GM23248 (cell line): Measurements from ENCODE around the gene SBF2. TPM values are rescaled to one million over a fixed set of nuclear protein-coding genes. Genes with fewer than 3 reads are reported as not detected.
A peak's percentile ranks its signal among the peaks of the same experiment; 100 is the strongest.

Source experiments
- DNase-seq: peaks from one replicate; pipeline ENCODE4 v3.0.0-alpha.2; 2015
- H2AFZ ChIP-seq: fragments of 200-600 bp; sonication (generic); 2 replicates; pipeline ENCODE4 v1.6.1; 2016; ENCODE audit warnings: antibody characterized with exemption
- H3F3A ChIP-seq: fragments of 200-600 bp; sonication (generic); 2 replicates; pipeline ENCODE4 v1.6.1; 2016; ENCODE audit warnings: mild to moderate bottlenecking, antibody characterized with exemption, mixed run types; ENCODE audit not compliant: insufficient read depth
- H3K27ac ChIP-seq: fragments of 200-600 bp; sonication (generic); 2 replicates; pipeline ENCODE4 v1.5.1; 2016; ENCODE audit warnings: mild to moderate bottlenecking
- H3K27me3 ChIP-seq: fragments of 200-600 bp; sonication (generic); replicated peaks from 2 replicates; pipeline ENCODE4 v1.6.1; 2016; ENCODE audit warnings: mild to moderate bottlenecking; ENCODE audit not compliant: insufficient read depth
- H3K36me3 ChIP-seq: fragments of 200-600 bp; sonication (generic); 2 replicates; pipeline ENCODE4 v1.6.1; 2016; ENCODE audit warnings: low read depth, mild to moderate bottlenecking
- H3K4me1 ChIP-seq: fragments of 200-600 bp; sonication (generic); 2 replicates; pipeline ENCODE4 v1.6.1; 2016; ENCODE audit warnings: mild to moderate bottlenecking; ENCODE audit not compliant: insufficient read depth
- H3K4me2 ChIP-seq: fragments of 200-600 bp; sonication (generic); one replicate; pipeline ENCODE4 v1.6.1; 2016; ENCODE audit warnings: mild to moderate bottlenecking; ENCODE audit not compliant: unreplicated experiment
- H3K4me3 ChIP-seq: fragments of 200-600 bp; sonication (generic); 2 replicates; pipeline ENCODE4 v1.5.1; 2016; ENCODE audit warnings: mild to moderate bottlenecking
- H3K79me2 ChIP-seq: fragments of 200-600 bp; sonication (generic); 2 replicates; pipeline ENCODE4 v1.6.1; 2016; ENCODE audit warnings: mild to moderate bottlenecking; ENCODE audit not compliant: insufficient read depth
- H3K9ac ChIP-seq: fragments of 200-600 bp; sonication (generic); 2 replicates; pipeline ENCODE4 v1.6.1; 2016; ENCODE audit warnings: mild to moderate bottlenecking
- H3K9me2 ChIP-seq: fragments of 200-600 bp; sonication (generic); 2 replicates; pipeline ENCODE4 v1.6.1; 2016; ENCODE audit warnings: mixed run types, mild to moderate bottlenecking, moderate library complexity; ENCODE audit not compliant: insufficient read depth
- H3K9me3 ChIP-seq: fragments of 200-600 bp; sonication (generic); one replicate; pipeline ENCODE4 v1.6.1; 2017; ENCODE audit warnings: low read depth
- H4K20me1 ChIP-seq: fragments of 200-600 bp; sonication (generic); 2 replicates; pipeline ENCODE4 v1.6.0; 2016; ENCODE audit not compliant: insufficient read depth
- EZH2 ChIP-seq: fragments of 200-600 bp; sonication (generic); IDR thresholded peaks from 2 replicates; pipeline ENCODE4 v1.6.1; 2018; ENCODE audit warnings: antibody characterized with exemption, mild to moderate bottlenecking; ENCODE audit not compliant: insufficient read depth, poor library complexity, severe bottlenecking
- EZH2phosphoT487 ChIP-seq: fragments of 200-600 bp; sonication (generic); IDR thresholded peaks from 2 replicates; pipeline ENCODE4 v1.6.1; 2018; ENCODE audit warnings: antibody characterized with exemption, moderate library complexity, mild to moderate bottlenecking, low read depth; ENCODE audit not compliant: insufficient read depth
- WGBS, 2 experiments: methylation state at CpG; one replicate each; pipeline ENCODE4 v1.1.6; 2015 to 2017; ENCODE audit warnings: low lambda C conversion rate in 2 of 2, low coverage in 1 of 2; ENCODE audit errors: missing lambda C conversion rate in 2 of 2; 5-methylcytosine and 5-hydroxymethylcytosine counted together
- in situ Hi-C: fragments of 300-500 bp; cut with MboI; formaldehyde crosslinking; loops from 2 replicates; pipeline ENCODE4 v1.15.0; 2020
- polyA plus RNA-seq: library from polyadenylated mRNA; unstranded; fragments of >200 nt; fragmentation: Nextera tagmentation; extraction: Ambion mirVana; gene quantifications from 2 replicates; pipeline ENCODE4 v1.2.1, GENCODE V29; 2016
- total RNA-seq: library from RNA; depleted of rRNA; stranded (reverse); fragments of >200 nt; shearing (Covaris generic); gene quantifications from 2 replicates; pipeline ENCODE4 v1.2.3, GENCODE V29; 2014

Gene SBF2
- total and polyA plus RNA-seq, 2 experiments from 2014 or later = 21.9 to 32.7 TPM

GRCh38 chr11:9982796-9983579, 311.0 kb downstream of the SBF2 start:
- Histone ChIP-seq H3K27me3 (no peaks in the 10 kb centered on the region), H3K9me2 (no peaks in the 10 kb centered on the region), H2AFZ (no peak overlapping the region), H3K9ac (no peak overlapping the region), H3K4me3 (no peak overlapping the region), H3K4me2 (no peak overlapping the region), H4K20me1 (no peaks in the 10 kb centered on the region), H3K27ac (no peak overlapping the region), H3K79me2 (peaks cover 3% of the 10 kb centered on the region; the same call in 1 of the 2 replicates), H3F3A (peaks cover 9% of the 10 kb centered on the region; the same call in 1 of the 2 replicates), H3K9me3 (peaks cover 4% of the 10 kb centered on the region), H3K4me1 (peaks cover 12% of the 10 kb centered on the region), H3K36me3 (peaks cover 10% of the 10 kb centered on the region)
- no peak for DNase-seq
- 91 to 95% methylated on average over 12 to 16 of the region's 16 CpGs for WGBS, 2 experiments
- TF ChIP-seq EZH2phosphoT487 = no peak
- no peak for TF ChIP-seq EZH2
- in situ Hi-C loops = loop anchor here (25.0 kb wide), 2 partner anchors 329 to 754 kb away; partner anchors contain the start of gene ADM

GRCh38 chr11:9982127-9982795, 311.8 kb downstream of the SBF2 start:
- Histone ChIP-seq H3K9ac (0 out of 2 replicates have a peak overlapping the region, but pooled peaks have one; percentile 10), H2AFZ (no peak overlapping the region), H3K4me1 (peaks cover 20% of the 10 kb centered on the region), H3K4me3 (no peak overlapping the region), H3K27me3 (no peaks in the 10 kb centered on the region), H3K79me2 (peaks cover 3% of the 10 kb centered on the region; the same call in 1 of the 2 replicates), H3K9me2 (no peaks in the 10 kb centered on the region), H3K27ac (0 out of 2 replicates have a peak overlapping the region, but pooled peaks have one; percentile 2), H4K20me1 (no peaks in the 10 kb centered on the region), H3K9me3 (no peaks in the 10 kb centered on the region), H3K4me2 (peak overlapping the region; percentile 13), H3K36me3 (peaks cover 4% of the 10 kb centered on the region), H3F3A (peaks cover 9% of the 10 kb centered on the region; the same call in 1 of the 2 replicates)
- in situ Hi-C loops = loop anchor here (25.0 kb wide), 2 partner anchors 330 to 755 kb away; partner anchors contain the start of gene ADM
- 52 to 61% methylated on average over 6 of the region's 6 CpGs for WGBS, 2 experiments
- DNase-seq = peak; percentile 48
- TF ChIP-seq EZH2 = no peak
- TF ChIP-seq EZH2phosphoT487 = no peak

GRCh38 chr11:9980931-9981330, 313.1 kb downstream of the SBF2 start:
- 95 to 100% methylated on average over 1 of the region's 1 CpG for WGBS, 2 experiments
- peaks cover 21% of the 10 kb centered on the region for H3K4me1 ChIP-seq
- no peaks in the 10 kb centered on the region for H4K20me1 ChIP-seq
- peaks cover 9% of the 10 kb centered on the region; the same call in 1 of the 2 replicates for H3F3A ChIP-seq
- no peaks in the 10 kb centered on the region for H3K27me3 ChIP-seq
- in situ Hi-C loops = loop anchor here (25.0 kb wide), 2 partner anchors 331 to 756 kb away; partner anchors contain the start of gene ADM
- no peaks in the 10 kb centered on the region for H3K9me2 ChIP-seq
- no peak overlapping the region for H3K4me3 ChIP-seq
- no peak overlapping the region for H3K27ac ChIP-seq
- H2AFZ ChIP-seq = no peak overlapping the region
- no peak for TF ChIP-seq EZH2phosphoT487
- TF ChIP-seq EZH2 = no peak
- no peaks in the 10 kb centered on the region for H3K9me3 ChIP-seq
- DNase-seq = no peak
- no peak overlapping the region for H3K9ac ChIP-seq
- no peaks in the 10 kb centered on the region; the same call in 1 of the 2 replicates for H3K36me3 ChIP-seq
- no peak overlapping the region for H3K4me2 ChIP-seq
- no peaks in the 10 kb centered on the region; the same call in 1 of the 2 replicates for H3K79me2 ChIP-seq

DNA sequence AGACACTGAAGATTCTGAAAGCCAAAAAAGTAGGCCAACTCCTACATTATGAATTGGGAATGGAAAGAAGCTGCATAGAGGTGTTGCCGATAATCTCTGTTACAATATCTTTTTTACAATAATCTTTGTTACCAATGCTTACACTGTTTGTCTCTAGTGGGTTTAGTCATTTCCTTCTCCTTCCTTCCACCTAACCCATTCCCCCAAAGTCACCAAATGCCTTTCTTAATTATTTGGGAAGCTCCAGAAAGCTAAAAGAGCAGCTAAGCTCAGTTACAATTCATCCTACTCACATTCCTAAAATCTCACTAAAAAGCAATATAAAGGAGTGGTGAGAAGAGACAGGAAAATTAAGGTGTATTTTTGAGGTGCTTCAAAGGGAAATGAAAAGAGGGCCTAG, 316.5 kb downstream of the SBF2 start:
- Histone ChIP-seq H3K9me2 (no peaks in the 10 kb centered on the region), H3K36me3 (no peaks in the 10 kb centered on the region; the same call in 1 of the 2 replicates), H3F3A (peaks cover 25% of the 10 kb centered on the region; the same call in 1 of the 2 replicates), H3K9ac (no peak overlapping the region), H3K4me1 (peaks cover 36% of the 10 kb centered on the region), H4K20me1 (no peaks in the 10 kb centered on the region), H3K79me2 (no peaks in the 10 kb centered on the region; the same call in 1 of the 2 replicates), H3K4me2 (peak overlapping the region; percentile 39), H2AFZ (no peak overlapping the region), H3K27me3 (no peaks in the 10 kb centered on the region), H3K9me3 (no peaks in the 10 kb centered on the region), H3K4me3 (no peak overlapping the region), H3K27ac (no peak overlapping the region)
- TF ChIP-seq EZH2 (no peak), EZH2phosphoT487 (no peak)
- DNase-seq = no peak
- in situ Hi-C loops = loop anchor here (10.0 to 25.0 kb wide), 3 partner anchors 213 to 760 kb away; partner anchors contain the start of gene ADM
- 89 to 100% methylated on average over 1 of the region's 1 CpG for WGBS, 2 experiments
